Neural crest cell (in vitro differentiated cells): ENCODE measurements around the gene GPR132. TPM values are rescaled to one million over a fixed set of nuclear protein-coding genes. Genes with fewer than 3 reads are reported as not detected.

Experiments used
- DNase-seq: peaks from one replicate; pipeline ENCODE4 v3.0.0; 2021; ENCODE audit warnings: low read depth, mixed read lengths, low spot score
- H3K27ac Mint-ChIP-seq: one replicate; pipeline ENCODE4 v1.8.0; 2021; ENCODE audit warnings: mild to moderate bottlenecking, mixed read lengths; ENCODE audit not compliant: unreplicated experiment
- H3K27me3 Mint-ChIP-seq: 2 replicates; pipeline ENCODE4 v1.8.0; 2021; ENCODE audit warnings: low read depth, mild to moderate bottlenecking, mixed read lengths
- H3K36me3 Mint-ChIP-seq: 2 replicates; pipeline ENCODE4 v1.8.0; 2021; ENCODE audit warnings: low read depth, mild to moderate bottlenecking, mixed read lengths
- H3K4me1 Mint-ChIP-seq: 2 replicates; pipeline ENCODE4 v1.8.0; 2021; ENCODE audit warnings: mixed read lengths
- H3K4me3 Mint-ChIP-seq: one replicate; pipeline ENCODE4 v1.8.0; 2021; ENCODE audit warnings: mild to moderate bottlenecking, mixed read lengths
- H3K9me3 Mint-ChIP-seq: 2 replicates; pipeline ENCODE4 v1.8.0; 2021; ENCODE audit warnings: mixed read lengths
- total RNA-seq: library from RNA; stranded (reverse); gene quantifications from 2 replicates; pipeline ENCODE4 v1.2.1, GENCODE V29; 2021
- TF ChIP-seq, protein P1 (sequence below): fragments of 200-600 bp; sonication (generic); conservative IDR thresholded peaks from 2 replicates; pipeline ENCODE4 v1.5.0; 2021; ENCODE audit warnings: antibody characterized with exemption, mild to moderate bottlenecking

GPR132 gene
- total RNA-seq, 1 donor from 2014 or later: not detected

DNA sequence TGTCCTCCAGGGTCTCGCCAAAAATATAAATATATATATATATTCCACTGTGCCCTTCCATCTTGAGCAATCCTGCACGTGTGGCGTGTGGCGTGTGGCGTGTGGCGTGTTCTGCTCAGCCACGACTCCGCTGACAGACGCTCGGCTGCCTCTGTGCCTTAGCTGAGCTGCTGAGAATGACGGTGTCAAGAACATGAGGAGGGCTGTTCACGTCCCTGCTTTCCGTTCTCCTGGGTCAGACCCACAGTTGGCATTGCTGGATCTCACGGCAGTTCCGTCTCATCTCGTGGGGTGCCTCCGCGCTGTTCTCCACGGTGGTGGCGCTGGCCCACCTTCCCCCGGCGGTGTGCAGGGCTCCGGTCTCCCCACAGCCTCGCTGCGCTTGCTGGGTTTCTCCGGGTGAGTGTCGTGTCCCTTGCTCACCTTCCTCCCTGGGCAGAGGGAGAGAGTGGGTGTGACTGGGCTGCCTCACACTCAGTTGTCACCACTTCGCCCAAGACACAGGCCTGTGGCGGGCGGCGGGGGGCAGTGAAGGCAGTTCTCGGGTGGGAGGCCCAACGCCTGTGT, 9.4 kb downstream of the GPR132 start:
- H3K4me1 Mint-ChIP-seq: peaks cover 3% of the 10 kb centered on the region
- no peak overlapping the region for H3K27ac Mint-ChIP-seq
- H3K36me3 Mint-ChIP-seq: no peaks in the 10 kb centered on the region
- peaks cover 3% of the 10 kb centered on the region for H3K27me3 Mint-ChIP-seq
- TF ChIP-seq, protein P1, sequence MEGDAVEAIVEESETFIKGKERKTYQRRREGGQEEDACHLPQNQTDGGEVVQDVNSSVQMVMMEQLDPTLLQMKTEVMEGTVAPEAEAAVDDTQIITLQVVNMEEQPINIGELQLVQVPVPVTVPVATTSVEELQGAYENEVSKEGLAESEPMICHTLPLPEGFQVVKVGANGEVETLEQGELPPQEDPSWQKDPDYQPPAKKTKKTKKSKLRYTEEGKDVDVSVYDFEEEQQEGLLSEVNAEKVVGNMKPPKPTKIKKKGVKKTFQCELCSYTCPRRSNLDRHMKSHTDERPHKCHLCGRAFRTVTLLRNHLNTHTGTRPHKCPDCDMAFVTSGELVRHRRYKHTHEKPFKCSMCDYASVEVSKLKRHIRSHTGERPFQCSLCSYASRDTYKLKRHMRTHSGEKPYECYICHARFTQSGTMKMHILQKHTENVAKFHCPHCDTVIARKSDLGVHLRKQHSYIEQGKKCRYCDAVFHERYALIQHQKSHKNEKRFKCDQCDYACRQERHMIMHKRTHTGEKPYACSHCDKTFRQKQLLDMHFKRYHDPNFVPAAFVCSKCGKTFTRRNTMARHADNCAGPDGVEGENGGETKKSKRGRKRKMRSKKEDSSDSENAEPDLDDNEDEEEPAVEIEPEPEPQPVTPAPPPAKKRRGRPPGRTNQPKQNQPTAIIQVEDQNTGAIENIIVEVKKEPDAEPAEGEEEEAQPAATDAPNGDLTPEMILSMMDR: no peak
- DNase-seq: no peak
- H3K9me3 Mint-ChIP-seq: no peaks in the 10 kb centered on the region
- no peak overlapping the region for H3K4me3 Mint-ChIP-seq

- H3K4me3 Mint-ChIP-seq: no peak overlapping the region
Observed at GRCh38 chr14:105055334-105055733, 9.9 kb downstream of the GPR132 start.

DNA sequence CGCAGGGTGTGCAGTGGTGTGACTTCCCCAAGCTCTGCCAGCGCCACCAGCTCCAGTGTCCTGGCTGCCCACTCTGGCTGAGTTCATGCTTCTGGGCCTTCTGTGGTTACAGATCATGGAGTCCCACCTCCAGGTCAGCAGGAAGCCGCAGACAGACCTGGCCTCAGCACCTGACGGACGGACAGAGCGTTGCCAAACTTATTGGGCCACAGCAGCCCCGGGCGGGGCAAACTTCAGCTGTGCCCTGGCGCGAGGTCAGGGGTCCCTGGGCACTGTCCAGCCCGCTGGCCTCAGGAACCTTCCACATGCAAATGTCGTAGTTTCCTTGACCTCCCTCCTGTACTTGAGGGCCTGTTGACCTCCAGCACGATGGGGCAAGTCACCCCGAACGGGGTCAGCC, 11.2 kb downstream of the GPR132 start:
- DNase-seq: no peak
- H3K27me3 Mint-ChIP-seq: peaks cover 3% of the 10 kb centered on the region
- no peaks in the 10 kb centered on the region for H3K36me3 Mint-ChIP-seq
- H3K9me3 Mint-ChIP-seq: no peaks in the 10 kb centered on the region
- no peaks in the 10 kb centered on the region for H3K4me1 Mint-ChIP-seq
- no peak overlapping the region for H3K4me3 Mint-ChIP-seq
- H3K27ac Mint-ChIP-seq: no peak overlapping the region
- TF ChIP-seq, protein P1: no peak

More at GRCh38 chr14:105055334-105055733, 9.9 kb downstream of the GPR132 start:
- Mint-ChIP-seq H3K36me3 (no peaks in the 10 kb centered on the region), H3K4me1 (peaks cover 3% of the 10 kb centered on the region), H3K9me3 (no peaks in the 10 kb centered on the region), H3K27ac (no peak overlapping the region), H3K27me3 (peaks cover 3% of the 10 kb centered on the region)
- TF ChIP-seq, protein P1: no peak
- no peak for DNase-seq

DNA sequence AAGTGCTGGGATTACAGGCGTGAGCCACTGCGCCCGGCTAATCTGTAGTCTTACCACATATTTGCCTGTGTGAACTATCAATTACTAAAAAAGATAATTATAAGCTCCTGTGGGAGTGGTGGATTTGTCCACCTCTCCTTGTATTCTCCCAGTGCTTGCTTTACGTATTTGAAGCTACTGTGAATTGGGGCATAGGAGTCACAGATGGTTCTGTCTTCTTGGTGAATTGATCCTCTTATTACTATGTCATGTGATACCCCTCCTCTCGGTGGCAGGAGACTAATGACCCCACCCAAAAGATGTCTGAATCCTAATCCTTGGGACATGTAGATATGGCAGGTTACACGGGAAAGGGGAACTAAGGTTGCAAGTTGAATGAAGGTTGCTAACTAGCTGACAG, 11.8 kb downstream of the GPR132 start:
- TF ChIP-seq, protein P1: no peak
- DNase-seq: no peak
- H3K4me1 Mint-ChIP-seq: no peaks in the 10 kb centered on the region
- no peak overlapping the region for H3K27ac Mint-ChIP-seq
- H3K36me3 Mint-ChIP-seq: no peaks in the 10 kb centered on the region
- no peak overlapping the region for H3K4me3 Mint-ChIP-seq
- no peaks in the 10 kb centered on the region for H3K9me3 Mint-ChIP-seq
- peaks cover 3% of the 10 kb centered on the region for H3K27me3 Mint-ChIP-seq

- H3K36me3 Mint-ChIP-seq: no peaks in the 10 kb centered on the region
- H3K9me3 Mint-ChIP-seq: no peaks in the 10 kb centered on the region
- no peak overlapping the region for H3K27ac Mint-ChIP-seq
- H3K4me1 Mint-ChIP-seq: no peaks in the 10 kb centered on the region
- DNase-seq: no peak
- H3K27me3 Mint-ChIP-seq: peaks cover 3% of the 10 kb centered on the region
- TF ChIP-seq, protein P1: no peak
- H3K4me3 Mint-ChIP-seq: no peak overlapping the region
Observed at GRCh38 chr14:105052110-105052458, 13.1 kb downstream of the GPR132 start.
